GM21381 (cell line): ENCODE data around the gene PRPH.
"Not testable (repeated sequence)": the region's sequence is repeated elsewhere in the genome, so short reads cannot be mapped to it uniquely, and the experiment has no call there.

Source experiments
- ATAC-seq: cut with Tn5 transposase; IDR thresholded peaks from one replicate; pipeline ENCODE4 v1.9.1; 2021; ENCODE audit warnings: mild to moderate bottlenecking, moderate library complexity; ENCODE audit not compliant: unreplicated experiment

The PRPH gene

GRCh38 chr12:49295082-49295936 lies at the start of gene PRPH:
Gene PRPH (plus strand): TSS chr12:49295147. CDS start chr12:49295201, 54 bp downstream.
- no peak for ATAC-seq

GRCh38 chr12:49251357-49251756 lies 43.6 kb upstream of the PRPH start:
- ATAC-seq, result no peak

GRCh38 chr12:49253033-49253623 lies 41.8 kb upstream of the PRPH start:
- no peak for ATAC-seq

DNA sequence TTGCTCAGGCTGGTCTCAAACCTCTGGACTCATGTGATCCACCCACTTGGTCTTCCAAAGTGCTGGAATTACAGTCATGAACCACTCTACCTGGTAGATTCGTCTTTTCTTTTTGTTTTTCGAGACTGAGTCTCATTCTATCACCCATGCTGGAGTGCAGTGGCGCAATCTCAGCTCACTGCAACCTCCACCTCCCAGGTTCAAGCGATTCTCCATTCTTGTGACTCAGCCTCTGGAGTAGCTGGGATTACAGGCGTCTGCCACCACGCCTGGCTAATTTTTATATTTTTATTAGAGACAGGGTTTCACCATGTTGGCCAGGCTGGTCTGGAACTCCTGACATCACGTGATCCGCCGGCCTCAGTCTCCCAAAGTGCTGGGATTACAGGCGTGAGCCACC lies 39.5 kb upstream of the PRPH start:
- ATAC-seq, result not testable (repeated sequence)

DNA sequence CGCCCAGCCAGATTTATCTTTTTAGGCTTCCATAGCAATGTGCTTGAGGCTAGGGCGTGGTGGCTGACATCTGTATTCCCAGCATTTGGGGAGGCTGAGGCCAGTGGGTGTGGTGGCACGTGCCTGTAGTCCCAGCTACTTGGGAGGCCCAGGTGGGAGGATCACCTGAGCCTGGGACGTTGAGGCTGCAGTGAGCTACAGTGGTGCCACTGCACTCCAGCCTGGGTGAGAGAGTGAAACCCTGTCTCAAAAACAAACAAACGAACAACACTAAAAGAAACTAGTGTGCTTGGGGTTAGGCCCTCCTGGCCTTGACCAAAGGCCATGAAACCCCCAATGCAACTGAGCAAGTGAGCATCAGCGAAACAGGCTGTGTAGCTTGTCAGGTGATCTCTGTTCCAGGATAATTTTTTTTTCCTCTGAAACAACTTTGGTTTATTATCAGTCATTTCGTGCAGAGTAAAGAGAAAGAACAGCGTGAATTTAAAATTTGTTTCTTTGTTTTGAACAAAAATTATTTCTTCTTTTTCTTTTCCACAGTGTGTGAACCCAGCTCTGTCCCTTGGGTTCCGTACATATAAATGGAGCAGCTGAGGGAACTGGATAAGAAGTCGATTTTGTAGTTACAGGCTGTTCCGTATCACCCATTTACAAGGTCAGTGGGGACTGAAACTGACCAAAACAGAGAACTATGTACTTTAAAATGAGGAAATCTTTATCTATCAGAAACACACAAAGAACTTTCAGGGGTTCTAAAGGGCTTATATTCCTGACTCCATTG lies 38.9 kb upstream of the PRPH start:
- ATAC-seq, result no peak

DNA sequence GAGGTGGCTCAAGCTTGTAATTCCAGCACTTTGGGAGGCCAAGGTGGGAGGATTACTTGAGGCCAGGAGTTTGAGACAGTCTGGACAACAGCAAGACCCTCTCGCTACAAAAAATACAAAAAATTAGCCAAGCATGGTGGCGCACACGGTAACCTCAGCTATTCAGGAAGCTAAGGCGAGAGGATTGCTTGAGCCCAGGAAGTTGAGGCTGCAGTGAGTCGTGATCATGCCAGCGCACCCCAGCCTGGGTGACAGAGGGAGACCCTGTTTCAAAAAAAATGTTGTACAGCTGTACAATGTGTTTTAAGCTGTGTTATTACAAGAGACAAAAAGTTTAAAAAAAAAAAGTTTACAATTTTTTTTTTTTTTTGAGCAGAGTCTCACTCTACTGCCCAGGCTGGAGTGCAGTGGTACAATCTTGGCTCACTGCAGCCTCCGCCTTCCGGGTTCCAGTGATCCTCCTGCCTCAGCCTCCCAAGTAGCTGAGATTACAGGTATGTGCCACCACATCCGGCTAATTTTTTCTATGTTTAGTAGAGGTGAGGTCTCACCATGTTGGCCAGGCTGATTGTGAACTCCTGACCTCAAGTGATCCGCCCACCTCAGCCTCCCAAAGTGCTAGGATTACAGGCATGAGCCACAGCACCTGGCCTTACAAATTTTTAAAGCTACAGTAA lies 37.3 kb upstream of the PRPH start:
- not testable (repeated sequence) for ATAC-seq

DNA sequence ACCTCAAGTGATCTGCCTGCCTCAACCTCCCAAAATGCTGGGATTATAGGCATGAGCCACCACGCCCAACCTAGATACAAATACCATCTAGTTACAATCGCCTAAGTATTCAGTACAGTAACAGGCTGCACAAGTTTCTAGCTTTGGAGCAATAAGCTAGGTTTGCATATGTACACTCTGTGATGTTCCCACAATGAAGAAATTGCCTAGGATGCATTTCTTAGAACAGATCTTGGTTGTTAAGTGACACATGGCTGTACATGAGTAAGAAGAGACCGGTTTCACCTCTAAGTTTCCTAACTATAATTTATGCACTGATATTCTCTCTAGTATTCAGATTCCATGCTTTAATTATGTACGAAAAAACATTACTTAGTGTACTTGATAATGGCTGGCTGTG lies 35.5 kb upstream of the PRPH start:
- ATAC-seq, result no peak

DNA sequence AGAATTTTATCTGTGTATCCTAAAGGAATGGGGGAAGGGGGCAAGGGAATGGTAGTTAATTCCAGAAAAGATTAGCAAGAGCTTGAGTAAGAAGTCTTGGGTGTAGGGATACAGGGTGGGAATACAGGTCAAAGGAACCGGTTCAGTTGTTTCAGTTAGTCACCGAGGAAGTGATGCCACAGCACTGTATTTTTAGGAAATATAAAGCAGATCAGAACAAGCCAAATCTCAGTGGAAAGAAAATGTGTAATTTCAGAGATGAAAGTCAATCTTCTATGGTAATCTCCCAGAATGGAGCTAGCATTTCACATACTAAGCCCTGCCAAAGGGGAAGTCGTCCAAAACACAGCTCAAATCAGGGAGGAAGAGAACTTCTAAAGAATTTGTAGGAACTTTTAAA lies 34.8 kb upstream of the PRPH start:
- no peak for ATAC-seq

- ATAC-seq, result no peak
Observed at GRCh38 chr12:49260571-49261363, 34.2 kb upstream of the PRPH start.

DNA sequence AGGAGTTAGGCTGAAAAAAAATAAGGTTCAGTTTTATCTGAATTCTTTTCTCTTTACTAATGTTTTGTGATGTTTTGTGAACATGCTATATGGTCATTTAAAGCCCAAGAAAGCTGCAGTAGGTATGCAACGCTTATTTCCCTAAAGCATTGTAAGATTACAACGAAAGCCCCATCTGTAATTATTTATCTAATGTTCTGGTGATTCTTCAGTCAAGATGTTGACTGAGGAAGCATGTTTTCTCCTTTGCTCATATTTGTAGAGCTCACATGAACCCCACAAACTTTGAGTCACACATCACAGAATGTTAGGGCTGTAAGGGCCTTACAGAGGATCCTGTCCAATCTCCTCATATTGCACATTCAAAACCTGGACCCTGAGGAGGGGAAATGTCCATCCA lies 33.2 kb upstream of the PRPH start:
- no peak for ATAC-seq

- ATAC-seq, result no peak
Observed at GRCh38 chr12:49263400-49263763, 31.6 kb upstream of the PRPH start.

GRCh38 chr12:49264466-49264872 lies 30.5 kb upstream of the PRPH start:
- peak; percentile 26 for ATAC-seq

DNA sequence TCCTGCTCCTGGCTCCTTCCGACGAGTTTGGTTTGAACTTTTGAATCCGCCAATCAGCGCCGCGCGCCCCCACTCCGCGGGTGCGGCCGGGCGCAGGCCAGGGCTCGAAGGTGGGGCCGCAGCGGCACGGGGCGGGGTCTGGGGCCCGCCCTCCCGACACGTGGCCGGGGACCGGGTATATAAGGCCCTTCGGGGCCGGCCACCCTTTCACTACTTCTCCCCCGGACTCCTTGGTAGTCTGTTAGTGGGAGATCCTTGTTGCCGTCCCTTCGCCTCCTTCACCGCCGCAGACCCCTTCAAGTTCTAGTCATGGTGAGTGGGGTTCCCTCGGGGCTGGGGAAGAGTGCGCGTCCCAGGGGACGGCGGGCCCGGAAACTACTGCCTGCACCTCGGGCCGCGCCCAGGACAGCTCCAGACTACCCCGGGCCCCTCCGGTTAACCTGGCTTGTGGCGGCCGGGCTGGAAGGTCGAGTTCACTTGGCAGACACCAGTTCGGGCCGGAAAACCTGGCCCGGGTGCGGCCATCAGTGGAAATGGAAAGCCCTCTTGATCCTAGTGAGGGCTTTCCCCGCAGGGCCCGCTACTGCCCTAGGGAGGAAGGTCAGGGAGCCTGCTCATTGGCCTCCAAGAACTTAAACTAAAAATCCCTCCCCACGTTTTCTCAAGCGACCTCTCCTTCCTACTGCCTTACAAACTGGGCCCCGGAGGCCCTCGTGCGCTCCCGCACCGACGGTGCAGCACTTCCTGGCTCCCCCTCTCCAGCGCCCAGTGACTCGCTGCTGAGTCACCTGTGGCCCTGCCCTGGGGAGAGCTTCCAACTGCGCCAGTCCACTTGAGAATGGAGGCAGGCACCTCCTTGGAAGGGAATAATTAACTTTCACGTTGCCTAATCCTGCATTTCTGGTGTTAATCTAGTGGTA lies 29.8 kb upstream of the PRPH start, which contains the start of gene TUBA1C:
TUBA1C (plus strand) TSS at position 210 of the 920 bp plus-strand sequence; CDS start at position 310, 100 bp downstream.
- ATAC-seq, result peak; percentile 80

DNA sequence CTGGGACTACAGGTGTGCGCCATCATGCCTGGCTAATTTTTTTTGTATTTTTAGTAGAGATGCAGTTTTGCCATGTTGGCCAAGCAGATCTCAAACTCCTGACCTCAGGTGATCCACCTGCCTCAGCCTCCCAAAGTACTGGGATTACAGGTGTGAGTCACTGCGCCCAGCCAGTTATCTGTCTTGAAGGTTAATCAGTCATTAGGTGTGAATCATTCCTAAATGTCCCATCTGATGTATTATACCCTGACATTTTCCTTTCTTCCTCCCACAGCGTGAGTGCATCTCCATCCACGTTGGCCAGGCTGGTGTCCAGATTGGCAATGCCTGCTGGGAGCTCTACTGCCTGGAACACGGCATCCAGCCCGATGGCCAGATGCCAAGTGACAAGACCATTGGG lies 25.8 kb upstream of the PRPH start:
- ATAC-seq, result not testable (repeated sequence)

- ATAC-seq, result no peak
Observed at GRCh38 chr12:49272790-49273725, 21.9 kb upstream of the PRPH start.

- no peak for ATAC-seq
Observed at GRCh38 chr12:49273726-49274395, 21.1 kb upstream of the PRPH start.

- ATAC-seq, result no peak
Observed at GRCh38 chr12:49274396-49275069, 20.4 kb upstream of the PRPH start.
